Peyer's patch (tissue), 4 donors: ENCODE measurements around the gene PAN2.

Experiments used
- CTCF ChIP-seq, 6 experiments: fragments of 450-650 bp in 4 of 6; fragments of 200-600 bp in 2 of 6; sonication (generic) in 1 of 6; IDR thresholded peaks; one replicate each; pipeline ENCODE4 v1.5.1; 2017 to 2019; ENCODE audit warnings: antibody characterized with exemption in 6 of 6, mild to moderate bottlenecking in 3 of 6, moderate library complexity in 1 of 6
- POLR2A ChIP-seq, 2 donors: fragments of 450-650 bp; IDR thresholded peaks; one replicate each; pipeline ENCODE4 v1.5.1; 2017; ENCODE audit warnings: antibody characterized with exemption in 2 of 2, mild to moderate bottlenecking in 2 of 2, moderate library complexity in 2 of 2

- TF ChIP-seq CTCF (IDR thresholded peaks at IDR 0.05) = no peak
- TF ChIP-seq POLR2A (IDR thresholded peaks at IDR 0.05) = no peak
Measured at GRCh38 chr12:56300644-56301464, 32.9 kb downstream of the PAN2 start.
